Fibroblast of lung (primary cell): ENCODE data around the gene VWF. TPM values are rescaled to one million over a fixed set of nuclear protein-coding genes. Genes with fewer than 3 reads are reported as not detected.

Source experiments
- DNase-seq, 2 donors: peaks; one replicate each; pipeline versions ENCODE4 v3.0.0 to v3.0.0-alpha.2; 2010; ENCODE audit warnings: low read depth in 2 of 2
- H2AFZ ChIP-seq: 2 replicates; pipeline ENCODE4 v1.5.1; 2012; ENCODE audit warnings: low read length, control low read depth, inconsistent platforms
- H3K27ac ChIP-seq: 2 replicates; pipeline ENCODE4 v1.5.1; 2011; ENCODE audit warnings: low read length, control low read depth; ENCODE audit not compliant: insufficient read depth
- H3K27me3 ChIP-seq: 2 replicates; pipeline ENCODE4 v1.5.1; 2011; ENCODE audit warnings: mild to moderate bottlenecking, low read length; ENCODE audit not compliant: control insufficient read depth, insufficient read depth
- H3K36me3 ChIP-seq: 2 replicates; pipeline ENCODE4 v1.5.1; 2011; ENCODE audit warnings: low read length; ENCODE audit not compliant: control insufficient read depth, insufficient read depth
- H3K4me1 ChIP-seq: 2 replicates; pipeline ENCODE4 v1.5.1; 2011; ENCODE audit warnings: low read length; ENCODE audit not compliant: control insufficient read depth, insufficient read depth; ENCODE audit errors: extremely low read depth
- H3K4me2 ChIP-seq: 2 replicates; pipeline ENCODE4 v1.5.1; 2011; ENCODE audit warnings: low read length, control low read depth; ENCODE audit not compliant: insufficient read depth; ENCODE audit errors: extremely low read depth
- H3K4me3 ChIP-seq, 4 experiments: fragments of 200-600 bp in 1 of 4; sonication (generic) in 1 of 4; replicated peaks in 1 of 4; 2 replicates each; pipeline ENCODE4 v1.5.1; 2011 to 2016; ENCODE audit warnings: low read length in 4 of 4, low read depth in 3 of 4, mild to moderate bottlenecking in 3 of 4, control low read depth in 2 of 4, inconsistent platforms in 1 of 4, mixed read lengths in 1 of 4; ENCODE audit not compliant: insufficient read depth in 1 of 4; ENCODE audit errors: control extremely low read depth in 1 of 4
- H3K79me2 ChIP-seq: 2 replicates; pipeline ENCODE4 v1.5.1; 2012; ENCODE audit warnings: mild to moderate bottlenecking, low read length, inconsistent platforms; ENCODE audit not compliant: control insufficient read depth, insufficient read depth
- H3K9ac ChIP-seq: 2 replicates; pipeline ENCODE4 v1.5.1; 2011; ENCODE audit warnings: mild to moderate bottlenecking, low read length, control low read depth; ENCODE audit not compliant: insufficient read depth
- H3K9me3 ChIP-seq: 2 replicates; pipeline ENCODE4 v1.5.1; 2012; ENCODE audit warnings: low read depth, low read length; ENCODE audit not compliant: control insufficient read depth, insufficient read depth
- H4K20me1 ChIP-seq: 2 replicates; pipeline ENCODE4 v1.5.1; 2011; ENCODE audit warnings: low read length; ENCODE audit not compliant: control insufficient read depth, insufficient read depth; ENCODE audit errors: extremely low read depth
- CTCF ChIP-seq, 2 donors: IDR thresholded peaks in 1 of 2; conservative IDR thresholded peaks in 1 of 2; 1 replicate in 1 of 2; 2 replicates in 1 of 2; pipeline ENCODE4 v1.5.1; 2011 to 2012; ENCODE audit warnings: low read length in 2 of 2, control low read depth in 1 of 2, inconsistent platforms in 1 of 2, low read depth in 1 of 2, mild to moderate bottlenecking in 1 of 2
- EZH2 ChIP-seq: IDR thresholded peaks from 2 replicates; pipeline ENCODE4 v1.5.1; 2012; ENCODE audit warnings: low read length, control low read depth, mild to moderate bottlenecking; ENCODE audit errors: missing control alignments
- polyA plus RNA-seq, 2 donors: library from polyadenylated mRNA; depleted of rRNA in 1 of 2; stranded (reverse) in 1 of 2; unstranded in 1 of 2; fragments of >200 nt; gene quantifications; 2 replicates each; pipeline ENCODE4 v1.2.1, GENCODE V29; 2011 to 2012; ENCODE audit warnings: missing spikeins in 1 of 2
- total RNA-seq: library from RNA; depleted of rRNA; stranded (reverse); fragments of >200 nt; gene quantifications from 2 replicates; pipeline ENCODE4 v1.2.1, GENCODE V29; 2014

Gene VWF
- total and polyA plus RNA-seq, 2 donors (not counting 1 experiment from before 2014, with no cell fraction given): 0.15 to 1.7 TPM

DNA sequence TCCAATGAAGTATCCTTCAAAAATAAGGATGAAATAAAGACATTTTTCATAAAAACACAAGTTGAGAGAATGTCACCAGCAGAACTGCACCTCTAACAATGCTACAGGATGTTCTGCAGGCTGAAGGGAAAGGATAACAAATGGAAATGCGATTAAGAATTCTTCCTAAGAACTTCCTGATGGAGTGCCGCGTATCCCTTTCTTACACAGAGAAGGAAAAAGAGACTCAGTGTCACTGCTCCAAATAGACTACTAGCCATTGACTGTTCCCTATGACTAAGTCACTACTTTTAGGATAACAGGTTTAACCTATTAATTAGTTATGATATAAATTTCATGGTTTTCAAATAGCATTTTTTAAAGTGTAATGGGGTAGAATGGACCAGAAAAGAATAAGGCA is 182.6 kb downstream of the VWF start:
- Histone ChIP-seq H3K9ac (no peak overlapping the region), H3K4me1 (no peaks in the 10 kb centered on the region), H3K27me3 (peaks cover 37% of the 10 kb centered on the region), H2AFZ (no peak overlapping the region), H3K36me3 (no peaks in the 10 kb centered on the region), H3K79me2 (no peaks in the 10 kb centered on the region), H3K9me3 (no peaks in the 10 kb centered on the region), H4K20me1 (no peaks in the 10 kb centered on the region), H3K4me2 (no peak overlapping the region), H3K4me3 (no peak overlapping the region), H3K27ac (no peak overlapping the region)
- DNase-seq: no peak
- no peak for TF ChIP-seq CTCF (conservative IDR thresholded peaks at IDR 0.05 in 1 of 2, IDR thresholded peaks at IDR 0.05 in 1 of 2; ENCODE audit: low read depth in 1 of 2, low read length in 2 of 2)
- no peak for TF ChIP-seq EZH2

GRCh38 chr12:5927732-5928516 is 196.5 kb downstream of the VWF start:
- Histone ChIP-seq H3K27ac (no peak overlapping the region), H3K4me1 (no peaks in the 10 kb centered on the region), H3K79me2 (no peaks in the 10 kb centered on the region)

DNA sequence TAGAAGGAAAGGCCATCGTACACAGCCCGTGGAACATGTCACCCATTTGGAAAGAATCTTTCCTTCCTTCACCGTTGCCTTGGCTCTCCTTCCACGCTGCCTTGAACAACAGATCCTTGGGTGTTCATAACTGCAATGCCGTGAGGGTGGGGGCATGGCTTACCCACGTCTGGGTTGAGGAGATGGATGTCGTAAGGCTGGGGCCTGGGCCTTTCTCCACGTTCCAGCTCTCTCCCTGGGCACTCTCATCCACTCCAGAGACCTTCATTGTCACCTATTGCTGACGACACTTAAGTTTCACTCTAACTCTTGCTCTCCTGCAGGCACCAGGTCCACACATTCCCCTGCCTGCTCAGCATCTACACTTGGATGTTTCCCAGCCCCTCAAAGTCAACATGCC is 198.8 kb downstream of the VWF start:
- no peaks in the 10 kb centered on the region for H4K20me1 ChIP-seq
- no peaks in the 10 kb centered on the region for H3K27me3 ChIP-seq
- no peak for DNase-seq
- H3K9ac ChIP-seq: no peak overlapping the region
- no peak overlapping the region for H3K4me2 ChIP-seq
- H3K4me3 ChIP-seq: no peak overlapping the region
- H2AFZ ChIP-seq: no peak overlapping the region
- no peaks in the 10 kb centered on the region for H3K79me2 ChIP-seq
- H3K9me3 ChIP-seq: no peaks in the 10 kb centered on the region
- no peaks in the 10 kb centered on the region for H3K36me3 ChIP-seq
- no peaks in the 10 kb centered on the region for H3K4me1 ChIP-seq
- TF ChIP-seq EZH2 (no peak), CTCF (conservative IDR thresholded peaks at IDR 0.05 in 1 of 2, IDR thresholded peaks at IDR 0.05 in 1 of 2; ENCODE audit: low read depth in 1 of 2, low read length in 2 of 2) (no peak)
- no peak overlapping the region for H3K27ac ChIP-seq

More at GRCh38 chr12:5927732-5928516, 196.5 kb downstream of the VWF start:
- Histone ChIP-seq H3K9ac (no peak overlapping the region), H3K36me3 (no peaks in the 10 kb centered on the region), H2AFZ (no peak overlapping the region), H3K4me3 (no peak overlapping the region), H4K20me1 (no peaks in the 10 kb centered on the region), H3K4me2 (no peak overlapping the region), H3K9me3 (no peaks in the 10 kb centered on the region), H3K27me3 (no peaks in the 10 kb centered on the region)
- DNase-seq: no peak
- TF ChIP-seq CTCF (conservative IDR thresholded peaks at IDR 0.05 in 1 of 2, IDR thresholded peaks at IDR 0.05 in 1 of 2; ENCODE audit: low read depth in 1 of 2, low read length in 2 of 2): no peak
- no peak for TF ChIP-seq EZH2
